CD4-positive, alpha-beta T cell treated with Interleukin-1 beta for 1 hour (primary cell): ENCODE measurements around the gene LPCAT1.

Experiments used
- DNase-seq, 2 donors: peaks; one replicate each; pipeline ENCODE4 v3.0.0-alpha.2; 2020 to 2022

Gene LPCAT1

DNA sequence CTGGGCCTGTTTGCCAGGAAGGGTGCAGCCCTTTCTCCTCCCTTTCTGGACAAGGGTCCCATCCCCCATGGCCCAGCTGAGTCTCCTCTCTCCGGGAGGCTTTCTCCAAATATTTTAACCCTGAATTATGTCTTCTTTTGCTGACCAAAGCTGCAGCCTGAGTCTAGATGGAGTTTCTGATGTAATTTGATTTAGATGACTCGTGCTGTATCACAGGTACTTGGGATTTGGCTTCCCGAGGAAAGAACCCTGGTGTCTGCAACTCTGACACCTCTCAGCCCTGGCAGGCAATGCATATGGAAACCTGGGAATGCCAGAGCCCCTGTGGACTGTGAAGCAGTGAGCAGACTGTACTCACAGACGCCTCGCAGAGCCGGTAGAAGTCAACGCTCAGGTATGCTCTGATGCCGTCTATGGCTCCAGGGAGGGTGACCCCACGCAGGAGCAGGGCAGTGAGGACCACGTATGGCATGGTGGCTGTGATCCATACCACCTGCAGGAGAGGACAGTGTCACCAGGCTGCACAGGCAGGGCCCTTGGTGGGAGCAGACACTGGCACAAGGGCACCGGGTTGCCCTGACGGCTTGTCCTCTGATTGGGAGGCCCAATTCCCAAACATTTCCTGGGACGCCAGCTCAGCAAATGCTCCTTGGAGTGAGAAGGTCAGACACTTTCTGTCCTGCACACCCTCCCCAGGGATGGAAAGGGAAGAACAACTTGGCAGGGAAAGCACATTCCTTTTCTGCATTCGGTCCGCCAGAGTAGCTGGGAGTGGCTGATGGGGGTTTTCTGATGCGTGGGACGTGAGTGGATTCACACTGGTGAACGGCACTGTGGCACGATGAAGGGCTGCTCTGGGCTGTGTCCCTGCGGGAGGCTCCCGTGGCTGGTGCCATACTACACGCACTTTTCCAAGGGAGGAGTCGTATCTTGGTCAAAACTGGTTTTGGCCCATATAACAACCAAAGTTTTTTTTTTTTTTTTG, 103.3 kb downstream of the LPCAT1 start:
- no peak for DNase-seq

DNA sequence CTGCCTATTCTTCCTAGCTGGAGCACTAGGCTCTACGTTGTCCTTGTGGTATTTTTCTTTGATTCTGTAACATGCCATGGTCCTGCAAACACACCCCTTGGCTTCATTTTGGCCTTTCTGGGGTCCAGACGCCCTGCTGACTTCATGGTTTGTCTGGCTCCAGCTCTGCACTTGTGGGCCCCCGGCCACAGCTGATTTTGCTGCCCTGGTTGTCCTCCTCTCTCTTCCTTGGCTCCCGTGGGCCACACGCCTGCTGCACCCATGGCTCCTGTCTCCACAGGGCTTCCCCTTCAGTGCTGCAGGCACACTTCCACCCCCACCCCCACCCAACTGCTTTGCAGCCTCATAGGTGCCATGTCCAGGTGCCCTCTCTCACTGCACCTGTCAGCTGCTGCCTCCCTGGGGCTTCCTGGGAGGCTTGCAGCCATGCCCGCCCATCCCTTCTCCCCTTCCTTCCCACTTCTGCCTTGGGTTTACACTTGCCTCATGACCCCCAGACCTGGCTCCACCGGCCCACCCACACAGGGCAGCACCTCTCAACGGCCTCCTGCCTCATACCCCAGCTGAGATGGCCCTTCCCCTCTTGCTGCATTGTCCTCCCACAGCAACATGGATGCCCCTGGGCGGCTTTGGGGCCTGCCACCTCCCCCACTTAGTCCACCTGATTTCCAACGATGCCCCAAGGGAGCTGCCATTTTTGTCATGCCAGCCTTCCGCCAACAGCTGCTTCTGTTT, 104.1 kb downstream of the LPCAT1 start:
- DNase-seq = no peak

DNA sequence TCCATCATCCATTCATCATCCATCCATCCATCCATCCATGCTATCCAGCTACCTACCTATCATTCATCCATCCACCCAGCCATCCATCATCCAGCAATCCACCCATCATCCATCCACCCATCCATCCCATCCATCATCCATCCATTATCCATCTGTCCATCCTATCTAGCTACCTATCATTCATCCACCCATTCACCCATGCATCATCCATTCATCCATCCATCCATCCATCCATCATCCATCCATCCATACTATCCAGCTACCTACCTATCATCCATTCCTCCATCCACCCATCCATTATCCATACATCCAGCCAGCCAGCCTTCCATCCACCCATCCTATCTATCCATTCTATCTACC, 104.9 kb downstream of the LPCAT1 start:
- no peak for DNase-seq

DNA sequence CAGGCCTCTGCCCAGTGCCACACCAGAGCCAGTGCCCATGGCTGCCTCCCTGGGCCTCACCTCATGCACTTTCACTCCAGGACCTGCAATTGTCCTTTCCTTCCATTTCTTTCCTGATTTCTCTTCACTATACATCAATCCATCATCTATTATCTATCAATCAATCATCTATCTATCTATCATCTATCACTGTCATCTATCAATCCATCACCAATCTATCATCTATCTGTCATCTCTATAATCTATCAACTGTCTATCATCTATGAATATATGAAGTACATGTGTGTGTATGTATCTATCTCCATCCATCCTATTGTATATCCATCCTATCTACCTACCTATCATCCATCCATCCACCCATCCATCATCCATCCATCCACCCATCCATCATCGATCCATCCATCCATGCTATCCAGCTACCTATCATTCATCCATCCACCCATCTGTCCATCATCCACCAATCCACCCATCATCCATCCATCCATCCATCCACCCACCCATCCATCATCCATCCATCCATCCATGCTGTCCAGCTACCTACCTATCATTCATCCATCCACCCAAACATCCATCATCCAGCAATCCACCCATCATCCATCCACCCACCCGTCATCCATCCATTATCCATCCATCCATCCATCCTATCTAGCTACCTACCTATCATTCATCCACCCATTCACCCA, 105.4 kb downstream of the LPCAT1 start:
- DNase-seq = no peak

DNA sequence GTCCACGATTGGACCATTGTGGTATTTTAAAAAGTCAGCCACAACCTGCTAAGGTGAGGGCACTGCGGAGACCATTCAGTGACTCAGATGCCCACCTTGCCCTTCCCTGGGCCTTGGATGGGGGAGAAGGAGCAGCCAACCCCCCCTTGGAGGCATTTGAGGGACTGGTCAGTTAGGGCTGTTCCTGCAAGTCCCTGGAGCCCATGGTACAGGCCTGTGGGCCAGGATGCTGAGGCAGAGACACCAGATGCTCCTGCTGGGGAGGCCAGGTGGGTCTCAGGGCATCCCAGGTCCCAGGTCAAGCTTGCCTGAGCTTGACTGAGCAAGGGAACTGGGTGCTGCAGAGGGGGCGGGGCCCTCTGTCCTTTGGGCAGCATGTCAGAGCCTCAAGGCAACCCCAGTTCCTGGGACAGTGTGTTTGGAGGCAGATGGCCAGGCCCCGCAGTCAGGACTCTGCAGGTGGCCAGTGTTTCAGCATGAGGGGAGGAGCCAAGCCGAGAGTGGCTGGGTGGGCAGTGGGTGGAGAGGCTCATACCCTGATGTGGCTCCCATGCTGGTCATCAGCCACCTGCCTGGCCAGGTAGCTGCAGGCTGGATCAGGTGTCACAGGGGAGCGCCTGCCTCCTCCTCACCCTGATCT, 106.1 kb downstream of the LPCAT1 start:
- no peak for DNase-seq

DNA sequence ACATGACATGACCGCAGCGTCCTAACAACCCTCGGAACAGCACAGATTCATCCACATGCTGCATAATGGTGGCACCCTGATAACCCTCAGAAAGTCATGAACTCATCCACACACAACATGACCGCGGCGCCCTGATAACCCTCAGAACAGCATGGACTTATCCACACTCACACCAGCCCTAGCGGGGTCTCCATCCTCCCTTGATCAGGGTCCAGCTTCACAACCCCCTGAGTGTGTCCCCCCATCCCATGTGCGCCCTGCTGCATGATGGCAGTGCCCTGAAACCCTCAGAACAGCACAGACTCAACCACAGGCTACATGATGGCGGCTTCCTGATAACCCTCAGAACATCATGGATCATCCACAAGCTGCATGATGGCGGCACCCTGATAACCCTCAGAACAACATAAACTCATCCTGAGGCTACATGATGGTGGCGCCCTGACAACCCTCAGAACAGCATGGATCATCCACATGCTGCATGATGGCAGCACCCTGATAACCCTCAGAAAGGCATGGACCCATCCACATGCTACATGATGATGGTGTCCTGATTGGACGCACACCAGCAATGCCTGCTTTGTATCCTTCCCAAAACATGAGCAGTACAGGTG, 106.8 kb downstream of the LPCAT1 start:
- no peak for DNase-seq

DNA sequence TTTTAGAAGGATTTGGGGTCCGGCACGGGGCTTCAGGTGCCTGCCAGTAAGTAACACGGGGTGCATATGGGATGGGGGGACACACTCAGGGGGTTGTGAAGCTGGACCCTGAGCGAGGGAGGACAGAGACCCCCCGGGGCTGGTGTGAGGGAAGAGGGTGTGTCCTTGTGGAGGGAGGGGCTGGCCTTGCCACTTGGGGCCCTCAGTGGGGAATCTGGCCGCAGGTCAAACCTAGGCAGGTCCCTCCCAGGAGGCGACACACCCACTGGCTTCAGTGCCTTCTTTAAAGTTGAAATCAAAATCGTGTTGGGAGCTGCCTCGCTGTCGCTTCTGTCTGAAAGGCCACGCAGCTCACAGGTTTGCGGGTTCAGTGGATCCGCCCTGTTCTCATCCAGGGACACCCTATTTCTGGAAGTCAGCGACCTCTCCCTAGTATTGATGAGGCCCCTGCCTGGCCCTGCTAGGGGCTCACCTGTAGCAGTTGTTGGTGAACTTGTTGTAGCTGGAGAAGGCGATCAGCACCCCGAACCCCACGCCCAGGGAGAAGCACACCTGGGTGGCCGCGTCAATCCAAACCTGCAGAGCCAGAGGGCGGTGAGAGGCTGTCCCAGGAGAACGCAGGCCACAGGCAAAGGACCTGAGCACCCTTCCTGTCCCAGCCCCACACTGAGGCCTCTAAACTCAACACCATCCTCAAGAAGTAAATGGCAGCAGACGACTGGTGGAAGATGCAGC, 108.0 kb downstream of the LPCAT1 start:
- DNase-seq = no peak

DNA sequence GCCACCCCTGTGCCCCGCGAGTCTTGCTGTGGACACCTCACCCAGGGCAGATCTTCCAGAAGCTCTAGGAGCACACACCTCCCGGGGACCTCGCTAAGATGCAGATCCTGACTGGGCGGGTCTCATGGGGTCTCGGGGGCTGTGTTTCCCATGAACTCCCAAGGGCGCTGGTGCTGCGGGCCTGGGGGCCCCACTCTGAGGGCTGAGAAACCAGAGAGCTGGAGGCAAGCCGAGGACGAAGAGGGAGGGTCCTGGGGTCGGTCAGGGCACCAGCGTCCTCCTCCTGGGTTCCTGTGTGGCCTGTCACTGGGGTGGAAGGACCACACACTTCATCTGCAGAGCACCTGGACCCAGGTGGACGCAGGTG, 108.7 kb downstream of the LPCAT1 start:
- no peak for DNase-seq

DNA sequence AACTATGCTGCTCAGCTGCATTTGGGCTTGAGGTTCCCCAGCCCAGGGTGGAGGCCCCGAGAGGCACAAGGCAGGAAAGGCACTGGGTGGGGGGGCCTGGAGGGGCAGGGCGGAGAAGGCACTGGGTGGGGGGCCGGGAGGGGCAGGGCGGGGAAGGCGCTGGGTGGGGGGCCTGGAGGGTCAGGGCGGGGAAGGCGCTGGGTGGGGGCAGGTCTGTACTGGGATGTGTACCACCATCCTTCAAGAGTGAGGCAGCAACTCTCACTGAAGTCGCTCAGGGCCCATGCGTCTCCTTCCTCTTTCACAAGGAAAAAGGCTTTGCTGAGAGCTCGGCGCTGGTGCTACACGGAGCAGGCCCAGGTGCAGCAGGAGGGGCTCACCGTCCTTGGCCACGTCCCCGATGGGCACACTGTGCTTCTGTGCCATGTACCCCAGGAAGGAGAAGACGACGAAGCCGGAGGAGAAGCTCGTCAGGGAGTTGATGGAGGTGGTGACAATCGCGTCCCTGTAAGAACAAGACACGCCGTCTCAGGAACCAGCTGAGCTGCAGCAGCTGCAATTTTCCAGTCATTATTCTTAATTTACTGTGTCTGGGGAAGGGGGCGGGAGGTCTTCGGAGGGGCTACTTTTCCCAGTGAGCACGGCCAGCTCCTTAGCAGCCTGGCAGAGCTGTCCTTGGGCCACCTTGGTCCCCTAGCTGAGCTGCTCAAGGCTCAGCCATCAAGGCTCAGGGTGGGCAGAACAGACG, 109.3 kb downstream of the LPCAT1 start:
- no peak for DNase-seq

DNA sequence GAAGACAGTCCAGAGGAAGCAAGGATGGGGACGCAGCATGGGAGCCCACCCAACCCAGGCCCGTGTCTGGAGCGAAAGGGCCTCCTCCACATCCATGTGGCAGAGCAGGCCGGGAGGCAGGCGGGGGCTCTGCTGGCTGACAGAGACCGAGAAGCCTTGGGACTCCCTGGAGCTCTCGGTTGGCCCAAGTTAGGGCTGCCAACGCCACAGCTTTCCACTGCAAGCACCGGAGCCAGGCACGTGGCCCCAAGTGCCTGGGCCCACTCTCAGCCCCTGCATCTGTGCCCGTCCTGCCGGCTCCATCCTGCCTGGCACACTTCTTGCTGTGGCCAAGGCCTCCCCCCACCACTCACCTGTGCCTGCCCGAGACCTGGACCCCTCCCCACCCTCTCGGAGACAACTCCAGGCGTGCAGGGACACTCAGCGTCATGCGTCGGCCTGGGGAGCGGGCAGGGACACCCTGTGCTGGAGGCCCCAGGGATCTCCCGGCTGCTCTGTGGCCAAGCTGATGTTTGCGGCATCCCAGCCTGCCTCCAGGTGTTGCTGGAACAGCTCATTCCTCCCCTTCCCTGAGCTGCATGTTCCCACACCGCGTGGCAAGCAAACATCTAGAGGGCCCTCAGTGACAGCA, 110.0 kb downstream of the LPCAT1 start:
- DNase-seq = no peak

DNA sequence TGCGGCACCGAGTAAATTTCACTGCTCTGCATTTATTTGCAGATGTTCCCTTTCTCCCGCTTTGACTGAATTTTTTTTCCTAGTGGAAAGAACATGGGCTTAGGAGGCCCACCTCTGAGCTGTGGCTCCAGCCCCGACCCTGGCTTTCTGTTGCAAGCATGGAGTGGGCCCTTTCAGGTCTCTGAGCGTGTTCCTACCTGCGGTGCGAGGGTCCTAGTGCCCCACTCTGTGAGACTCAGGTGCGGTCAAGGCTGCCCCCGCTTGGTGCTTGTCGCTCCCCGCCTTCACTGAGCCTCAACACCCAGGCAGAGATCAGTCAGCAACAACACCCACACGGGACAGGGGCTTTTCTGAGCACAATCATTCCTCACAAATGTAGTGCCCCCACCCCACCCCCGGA, 110.5 kb downstream of the LPCAT1 start:
- no peak for DNase-seq

DNA sequence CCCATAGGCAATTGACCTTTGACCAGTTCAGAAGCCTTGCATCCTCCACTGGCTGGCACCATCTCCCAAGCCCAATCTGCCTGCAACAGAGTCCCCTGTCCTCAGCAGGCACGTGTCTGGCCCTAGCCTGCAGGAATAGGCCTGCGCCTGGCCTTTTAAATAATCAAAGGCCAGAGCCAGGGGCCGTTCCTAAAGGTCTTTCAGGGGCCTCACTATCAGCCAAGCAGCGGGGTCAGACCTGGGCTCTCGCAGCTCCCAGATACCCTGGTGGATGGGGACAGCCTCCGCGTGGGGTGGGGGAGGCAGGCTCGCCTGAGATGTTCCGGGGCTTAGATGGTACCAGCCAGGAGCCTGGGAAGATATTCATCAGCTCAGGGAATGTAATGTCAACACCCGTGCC, 111.1 kb downstream of the LPCAT1 start:
- DNase-seq = no peak

DNA sequence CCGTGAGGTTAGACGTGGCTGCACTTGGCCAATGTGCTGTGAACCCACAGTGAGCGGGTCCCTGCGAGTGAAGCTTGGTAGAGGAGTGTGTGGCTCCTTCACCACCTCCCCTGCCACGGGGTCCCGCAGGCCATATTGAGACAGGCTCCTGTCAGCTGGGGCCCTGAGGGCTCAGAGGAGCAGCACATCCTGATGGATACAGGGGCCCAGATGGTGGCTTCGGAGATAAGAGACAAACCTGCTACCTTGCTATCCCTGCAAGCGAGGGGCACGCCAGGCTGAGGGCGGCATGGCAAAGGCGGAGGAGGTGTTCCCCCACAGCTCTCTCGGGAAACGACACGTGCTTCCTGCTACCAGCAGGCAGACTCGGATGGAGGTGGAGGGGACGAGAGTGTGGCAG, 111.6 kb downstream of the LPCAT1 start:
- no peak for DNase-seq
